Measurements from ENCODE around the gene NR0B1.

Gene NR0B1

GRCh38 chrX:30301963-30302362, 7.2 kb downstream of the NR0B1 start:
- H3K9me3 ChIP-seq = no peaks in the 10 kb centered on the region
- no peaks in the 10 kb centered on the region; the same call in 1 of the 2 replicates for H3K4me1 ChIP-seq
- DNase-seq (ENCODE audit: low spot score in 2 of 2) = peak; percentile 11 to 12
- in situ Hi-C loops (cut with MboI; ENCODE audit: low sequenced_read_pairs) = no loop called here
- H3K4me3 ChIP-seq = no peak overlapping the region
- H3K27me3 ChIP-seq (ENCODE audit: low read depth) = no peaks in the 10 kb centered on the region
- H3K36me3 ChIP-seq (replicated peaks) = no peaks in the 10 kb centered on the region

DNA sequence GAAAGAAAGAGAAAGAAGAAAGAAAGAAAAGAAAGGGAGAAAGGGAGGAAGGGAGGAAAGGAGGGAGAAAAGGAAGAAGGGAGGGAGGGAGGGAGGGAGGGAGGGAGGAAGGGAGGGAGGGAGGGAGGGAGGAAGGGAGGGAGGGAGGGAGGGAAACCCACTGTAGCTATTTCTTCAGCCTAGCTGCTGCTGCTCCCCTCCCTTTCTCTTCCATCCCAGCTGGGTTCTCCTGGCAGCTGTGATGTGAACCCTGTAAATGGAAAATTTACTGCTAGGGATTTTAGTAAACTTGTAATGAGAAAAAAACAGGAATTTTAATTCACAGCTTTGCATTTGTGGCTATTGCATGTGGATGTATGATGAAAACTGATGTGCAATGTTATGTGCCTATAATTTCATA, 8.0 kb downstream of the NR0B1 start:
- Histone ChIP-seq H3K27me3 (ENCODE audit: low read depth) (no peaks in the 10 kb centered on the region), H3K36me3 (replicated peaks) (no peaks in the 10 kb centered on the region), H3K4me3 (no peak overlapping the region), H3K4me1 (no peaks in the 10 kb centered on the region; the same call in 1 of the 2 replicates), H3K9me3 (no peaks in the 10 kb centered on the region)
- DNase-seq (ENCODE audit: low spot score in 2 of 2) = no peak
- in situ Hi-C loops (cut with MboI; ENCODE audit: low sequenced_read_pairs) = no loop called here

DNA sequence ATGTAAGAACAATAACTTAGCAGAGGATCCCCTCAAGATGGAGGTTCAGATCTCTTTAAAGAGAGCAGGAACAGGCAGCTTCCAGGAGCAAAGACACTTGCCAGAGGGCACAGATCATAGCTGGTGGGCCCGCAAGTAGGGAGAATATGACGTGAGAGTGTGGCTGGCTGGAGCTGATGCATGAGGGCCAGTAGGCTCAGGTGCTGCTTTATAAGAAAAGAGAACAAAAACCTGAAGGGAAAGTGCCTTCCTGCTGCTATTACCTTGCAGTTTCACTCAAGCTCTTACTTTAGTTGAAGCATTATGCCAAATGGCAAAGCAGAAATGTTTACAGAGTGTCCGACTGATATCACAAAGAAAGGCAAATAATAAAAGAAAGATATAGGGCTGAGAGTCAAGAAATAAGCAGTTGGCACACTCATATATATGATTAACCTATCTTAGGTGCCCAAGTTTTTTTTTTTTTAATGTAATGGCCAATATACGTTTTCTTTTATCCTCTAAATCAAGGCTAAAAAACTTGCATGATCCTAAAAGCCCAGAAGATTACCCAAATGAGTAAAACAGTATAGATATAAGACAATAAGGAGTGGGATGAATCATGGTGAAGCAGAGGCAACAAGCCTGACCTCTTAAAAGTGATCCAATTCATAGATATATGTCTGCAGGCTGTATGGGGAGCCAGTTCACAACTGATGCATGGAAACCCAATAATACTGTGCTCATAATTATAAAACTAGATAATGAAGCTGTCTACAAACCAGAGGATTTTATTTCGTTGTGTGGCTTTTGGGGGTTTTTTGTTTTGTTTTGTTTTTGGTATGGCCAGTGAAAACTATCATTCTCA, 12.6 kb downstream of the NR0B1 start:
- DNase-seq (ENCODE audit: low spot score in 2 of 2) = no peak
- in situ Hi-C loops (cut with MboI; ENCODE audit: low sequenced_read_pairs) = no loop called here
- Histone ChIP-seq H3K4me3 (no peak overlapping the region), H3K4me1 (no peaks in the 10 kb centered on the region), H3K27me3 (ENCODE audit: low read depth) (no peaks in the 10 kb centered on the region), H3K9me3 (no peaks in the 10 kb centered on the region; the same call in 1 of the 2 replicates), H3K36me3 (replicated peaks) (no peaks in the 10 kb centered on the region)

DNA sequence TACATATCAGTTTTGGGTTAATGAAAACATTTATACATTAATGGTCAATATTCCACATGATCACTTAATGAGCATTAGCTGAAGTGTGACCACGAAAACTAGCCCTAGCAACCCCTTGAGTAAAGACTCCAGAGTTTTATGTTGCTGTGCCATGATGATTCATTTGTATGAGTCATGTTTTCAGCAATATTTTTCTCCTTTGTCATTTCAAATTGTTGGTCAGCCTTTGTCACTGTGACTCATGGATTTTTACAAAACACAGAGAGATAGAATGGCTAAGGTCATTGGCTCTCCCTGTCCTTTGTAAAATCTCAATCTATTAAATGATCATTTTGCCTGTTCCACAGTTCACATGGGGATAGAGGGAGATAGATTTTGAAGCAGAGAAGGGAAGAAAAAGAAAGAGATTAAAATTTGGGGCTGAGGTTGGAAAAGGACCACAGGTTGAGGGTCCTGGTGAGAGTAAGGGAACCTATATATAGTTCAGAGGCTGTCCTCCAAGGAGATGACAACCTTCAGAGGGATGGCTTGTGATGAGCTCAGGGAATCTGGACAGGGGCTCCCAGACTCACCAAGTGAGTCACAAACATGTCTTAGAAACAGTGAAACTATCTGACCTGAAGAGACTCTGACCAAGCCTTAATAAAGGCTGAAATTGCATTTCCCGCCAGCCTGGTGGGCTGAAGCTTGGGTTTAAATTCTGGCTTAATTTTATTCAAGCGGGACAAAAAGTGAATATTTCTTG, 25.6 kb downstream of the NR0B1 start:
- Histone ChIP-seq H3K4me3 (no peak overlapping the region), H3K9me3 (no peaks in the 10 kb centered on the region), H3K36me3 (replicated peaks) (no peaks in the 10 kb centered on the region), H3K27me3 (ENCODE audit: low read depth) (no peaks in the 10 kb centered on the region), H3K4me1 (no peaks in the 10 kb centered on the region)
- DNase-seq (ENCODE audit: low spot score in 2 of 2) = peak in 1 of 2 experiments; percentile 8
- in situ Hi-C loops (cut with MboI; ENCODE audit: low sequenced_read_pairs) = no loop called here

- no peak for DNase-seq (ENCODE audit: low spot score in 2 of 2)
- Histone ChIP-seq H3K27me3 (ENCODE audit: low read depth) (no peaks in the 10 kb centered on the region), H3K36me3 (replicated peaks) (no peaks in the 10 kb centered on the region), H3K9me3 (no peaks in the 10 kb centered on the region), H3K4me1 (no peaks in the 10 kb centered on the region), H3K4me3 (no peak overlapping the region)
- in situ Hi-C loops (cut with MboI; ENCODE audit: low sequenced_read_pairs) = no loop called here
Measured at GRCh38 chrX:30282527-30282926, 26.7 kb downstream of the NR0B1 start.

GRCh38 chrX:30280428-30280827, 28.8 kb downstream of the NR0B1 start:
- DNase-seq (ENCODE audit: low spot score in 2 of 2) = no peak
- H3K36me3 ChIP-seq (replicated peaks) = no peaks in the 10 kb centered on the region
- no peak overlapping the region for H3K4me3 ChIP-seq
- no peaks in the 10 kb centered on the region for H3K9me3 ChIP-seq
- H3K4me1 ChIP-seq = no peaks in the 10 kb centered on the region
- in situ Hi-C loops (cut with MboI; ENCODE audit: low sequenced_read_pairs) = no loop called here
- H3K27me3 ChIP-seq (ENCODE audit: low read depth) = no peaks in the 10 kb centered on the region

GRCh38 chrX:30278365-30278764, 30.8 kb downstream of the NR0B1 start:
- H3K4me3 ChIP-seq = no peak overlapping the region
- H3K9me3 ChIP-seq = no peaks in the 10 kb centered on the region
- in situ Hi-C loops (cut with MboI; ENCODE audit: low sequenced_read_pairs) = loop anchor here (10.0 kb wide), 1 partner anchor 226 kb away; no protein-coding TSS in a partner anchor
- no peaks in the 10 kb centered on the region for H3K36me3 ChIP-seq (replicated peaks)
- H3K27me3 ChIP-seq (ENCODE audit: low read depth) = no peaks in the 10 kb centered on the region
- no peaks in the 10 kb centered on the region for H3K4me1 ChIP-seq
- no peak for DNase-seq (ENCODE audit: low spot score in 2 of 2)

GRCh38 chrX:30275498-30275897, 33.7 kb downstream of the NR0B1 start:
- DNase-seq (ENCODE audit: low spot score in 2 of 2) = peak in 1 of 2 experiments; percentile 19
- no peaks in the 10 kb centered on the region for H3K4me1 ChIP-seq
- H3K9me3 ChIP-seq = no peaks in the 10 kb centered on the region
- no peak overlapping the region for H3K4me3 ChIP-seq
- in situ Hi-C loops (cut with MboI; ENCODE audit: low sequenced_read_pairs) = loop anchor here (10.0 kb wide), 1 partner anchor 229 kb away; no protein-coding TSS in a partner anchor
- H3K27me3 ChIP-seq (ENCODE audit: low read depth) = no peaks in the 10 kb centered on the region
- no peaks in the 10 kb centered on the region for H3K36me3 ChIP-seq (replicated peaks)

DNA sequence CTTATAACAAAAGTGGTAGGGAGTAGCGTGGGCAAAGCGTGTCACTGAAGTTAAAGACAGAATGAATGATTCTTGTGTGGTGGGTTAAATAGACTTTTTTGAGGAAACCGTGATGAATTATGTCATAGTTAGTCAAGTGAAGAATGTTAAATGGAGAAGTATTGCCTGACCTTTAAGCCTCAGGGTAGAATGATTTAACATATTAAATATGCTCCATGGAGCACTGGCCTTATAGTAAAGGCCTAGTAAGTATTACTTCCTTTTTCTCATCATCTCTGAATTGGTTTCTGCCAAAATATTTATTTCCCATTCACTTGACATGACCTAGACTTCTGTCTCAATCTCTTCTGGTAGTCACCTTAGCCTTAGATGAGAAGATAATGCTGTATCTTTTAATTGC, 38.6 kb downstream of the NR0B1 start:
- H3K9me3 ChIP-seq = no peaks in the 10 kb centered on the region
- no peaks in the 10 kb centered on the region for H3K27me3 ChIP-seq (ENCODE audit: low read depth)
- in situ Hi-C loops (cut with MboI; ENCODE audit: low sequenced_read_pairs) = loop anchor here (10.0 kb wide), 1 partner anchor 234 kb away; no protein-coding TSS in a partner anchor
- no peak for DNase-seq (ENCODE audit: low spot score in 2 of 2)
- no peak overlapping the region for H3K4me3 ChIP-seq
- H3K4me1 ChIP-seq = no peaks in the 10 kb centered on the region
- H3K36me3 ChIP-seq (replicated peaks) = no peaks in the 10 kb centered on the region

DNA sequence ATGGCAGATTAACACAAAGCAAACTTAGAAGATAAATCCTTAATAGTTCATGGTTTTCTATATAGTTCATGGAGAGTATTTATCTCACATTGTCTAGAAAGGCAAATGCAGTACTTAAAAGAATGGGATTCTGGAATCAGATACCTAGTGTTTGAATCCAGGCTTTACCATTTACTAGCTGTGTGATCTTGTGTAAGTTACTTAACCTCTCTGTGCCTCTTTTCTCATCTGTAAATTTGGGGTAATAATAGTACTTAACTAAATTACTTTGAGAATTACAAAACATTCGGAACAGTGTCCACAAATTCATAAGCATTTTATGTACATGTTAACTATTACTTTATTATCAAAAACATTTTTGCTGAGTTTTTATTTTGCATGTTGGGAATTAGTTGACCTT, 46.4 kb downstream of the NR0B1 start:
- no peak for DNase-seq (ENCODE audit: low spot score in 2 of 2)
- Histone ChIP-seq H3K36me3 (replicated peaks) (no peaks in the 10 kb centered on the region), H3K9me3 (no peaks in the 10 kb centered on the region), H3K4me1 (no peaks in the 10 kb centered on the region), H3K27me3 (ENCODE audit: low read depth) (no peaks in the 10 kb centered on the region; the same call in 1 of the 2 replicates), H3K4me3 (no peak overlapping the region)
- in situ Hi-C loops (cut with MboI; ENCODE audit: low sequenced_read_pairs) = no loop called here

DNA sequence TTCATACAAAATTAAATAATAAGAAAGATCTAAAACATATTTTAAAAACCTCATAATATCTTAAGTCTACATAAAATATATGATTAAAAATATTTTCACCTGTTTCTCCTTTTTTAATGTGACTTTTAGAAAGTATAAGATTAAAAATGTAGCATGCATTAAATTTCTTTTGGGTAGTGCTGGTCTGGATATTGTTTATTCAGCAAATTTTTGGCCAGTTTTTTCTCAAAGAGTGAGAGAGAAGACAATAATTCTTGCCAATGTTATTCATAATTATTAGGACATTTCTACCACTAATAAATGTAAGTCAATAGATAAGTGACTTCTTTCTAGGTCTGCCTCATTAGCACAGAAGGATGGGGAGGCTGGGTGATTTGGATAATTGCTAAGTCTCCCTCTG, 48.2 kb downstream of the NR0B1 start:
- Histone ChIP-seq H3K36me3 (replicated peaks) (no peaks in the 10 kb centered on the region), H3K9me3 (no peaks in the 10 kb centered on the region), H3K4me3 (no peak overlapping the region), H3K4me1 (no peaks in the 10 kb centered on the region), H3K27me3 (ENCODE audit: low read depth) (no peaks in the 10 kb centered on the region; the same call in 1 of the 2 replicates)
- no peak for DNase-seq (ENCODE audit: low spot score in 2 of 2)
- in situ Hi-C loops (cut with MboI; ENCODE audit: low sequenced_read_pairs) = no loop called here

DNA sequence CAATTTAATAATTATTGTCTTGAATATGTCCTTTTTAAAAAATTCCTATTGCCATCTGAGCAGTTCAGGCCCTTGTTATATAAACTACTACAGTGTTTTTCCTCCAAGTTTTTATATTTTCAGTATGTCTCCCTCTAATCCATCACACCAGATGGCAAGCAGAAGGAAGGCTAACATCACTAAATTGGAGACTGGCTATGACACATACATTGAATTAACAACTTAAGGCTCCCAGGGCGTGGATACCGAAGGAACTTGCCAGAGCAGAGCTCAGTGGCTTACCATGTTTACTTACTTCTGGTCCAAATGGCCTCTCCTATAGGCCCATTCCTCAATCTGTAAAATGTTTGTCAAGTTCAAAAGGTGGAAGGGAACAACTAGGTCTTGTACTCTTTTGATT, 49.3 kb downstream of the NR0B1 start:
- H3K36me3 ChIP-seq (replicated peaks) = no peaks in the 10 kb centered on the region
- H3K27me3 ChIP-seq (ENCODE audit: low read depth) = no peaks in the 10 kb centered on the region; the same call in 1 of the 2 replicates
- H3K4me1 ChIP-seq = no peaks in the 10 kb centered on the region
- in situ Hi-C loops (cut with MboI; ENCODE audit: low sequenced_read_pairs) = no loop called here
- DNase-seq (ENCODE audit: low spot score in 2 of 2) = no peak
- no peak overlapping the region for H3K4me3 ChIP-seq
- H3K9me3 ChIP-seq = no peaks in the 10 kb centered on the region

Measured in HAP-1 (cell line).